ENCODE data around the gene ZCCHC24. TPM values are rescaled to one million over a fixed set of nuclear protein-coding genes. Genes with fewer than 3 reads are reported as not detected.
A peak's percentile ranks its signal among the peaks of the same experiment; 100 is the strongest.

Gene ZCCHC24
- total RNA-seq, 1 donor = 56.0 TPM

GRCh38 chr10:79488870-79489269 lies 43.4 kb upstream of the ZCCHC24 start:
- TF ChIP-seq CTCF (IDR thresholded peaks at IDR 0.05; ENCODE audit: insufficient read depth, low read length) = no peak
- DNase-seq (ENCODE audit: low read depth) = no peak
- H3K4me3 ChIP-seq (ENCODE audit: low read depth, low read length) = no peak overlapping the region

GRCh38 chr10:79488336-79488735 lies 42.9 kb upstream of the ZCCHC24 start:
- no peak overlapping the region for H3K4me3 ChIP-seq (ENCODE audit: low read depth, low read length)
- peak; percentile 7 for TF ChIP-seq CTCF (IDR thresholded peaks at IDR 0.05; ENCODE audit: insufficient read depth, low read length)
- peak; percentile 95 for DNase-seq (ENCODE audit: low read depth)

GRCh38 chr10:79487296-79488194 lies 42.1 kb upstream of the ZCCHC24 start:
- peak; percentile 78 for DNase-seq (ENCODE audit: low read depth)
- H3K4me3 ChIP-seq (ENCODE audit: low read depth, low read length) = no peak overlapping the region
- peak; percentile 66 for TF ChIP-seq CTCF (IDR thresholded peaks at IDR 0.05; ENCODE audit: insufficient read depth, low read length)

- TF ChIP-seq CTCF (IDR thresholded peaks at IDR 0.05; ENCODE audit: insufficient read depth, low read length) = no peak
- no peak overlapping the region for H3K4me3 ChIP-seq (ENCODE audit: low read depth, low read length)
- DNase-seq (ENCODE audit: low read depth) = no peak
Measured at GRCh38 chr10:79484476-79484875, 39.1 kb upstream of the ZCCHC24 start.

GRCh38 chr10:79483948-79484347 lies 38.5 kb upstream of the ZCCHC24 start:
- no peak for TF ChIP-seq CTCF (IDR thresholded peaks at IDR 0.05; ENCODE audit: insufficient read depth, low read length)
- no peak overlapping the region for H3K4me3 ChIP-seq (ENCODE audit: low read depth, low read length)
- peak; percentile 84 for DNase-seq (ENCODE audit: low read depth)

- no peak for TF ChIP-seq CTCF (IDR thresholded peaks at IDR 0.05; ENCODE audit: insufficient read depth, low read length)
- no peak overlapping the region for H3K4me3 ChIP-seq (ENCODE audit: low read depth, low read length)
- DNase-seq (ENCODE audit: low read depth) = peak; percentile 35
Measured at GRCh38 chr10:79483299-79483698, 37.9 kb upstream of the ZCCHC24 start.
